PC-9 (cell line): ENCODE results near the gene NUDT5. TPM values are rescaled to one million over a fixed set of nuclear protein-coding genes. Genes with fewer than 3 reads are reported as not detected.

Source experiments
- BruUV-seq: library from RNA; stranded (reverse); fragments of 400-500 nt; replicated peaks from 2 replicates; lab custom pipeline; 2021; lab: Mats Ljungman, UMichigan
- CTCF ChIA-PET: fragments of 300-600 bp; sonication (Branson Sonifier 250); formaldehyde crosslinking; loops from one replicate; lab custom pipeline; 2022; ENCODE audit warnings: antibody characterized with exemption; lab: Charles Lee
- POLR2A ChIA-PET: fragments of 300-600 bp; sonication (Branson Sonifier 250); formaldehyde crosslinking; loops from one replicate; lab custom pipeline; 2022; ENCODE audit warnings: antibody characterized with exemption; ENCODE audit not compliant: unreplicated experiment; lab: Charles Lee
- DNase-seq, 2 experiments: peaks; one replicate each; pipeline versions ENCODE4 v3.0.0 to v3.0.0-alpha.2; 2015 to 2022; ENCODE audit warnings: mixed read lengths in 1 of 2
- H2AFZ ChIP-seq: fragments of 200-600 bp; sonication (generic); 2 replicates; pipeline ENCODE4 v1.8.1; 2017; ENCODE audit warnings: antibody characterized with exemption
- H3F3A ChIP-seq: fragments of 200-600 bp; sonication (generic); 2 replicates; pipeline ENCODE4 v1.8.1; 2017; ENCODE audit warnings: antibody characterized with exemption, mild to moderate bottlenecking, low read depth; ENCODE audit not compliant: insufficient read depth
- H3K27ac ChIP-seq: fragments of 200-600 bp; sonication (generic); 2 replicates; pipeline ENCODE4 v1.6.1; 2016; ENCODE audit warnings: mixed run types
- H3K27me3 ChIP-seq: fragments of 200-600 bp; sonication (generic); 2 replicates; pipeline ENCODE4 v1.6.1; 2016; ENCODE audit warnings: low read depth, mixed run types; ENCODE audit not compliant: insufficient read depth
- H3K36me3 ChIP-seq: fragments of 200-600 bp; sonication (generic); 2 replicates; pipeline ENCODE4 v1.6.1; 2016; ENCODE audit warnings: low read depth, mixed run types
- H3K4me1 ChIP-seq: fragments of 200-600 bp; sonication (generic); replicated peaks from 2 replicates; pipeline ENCODE4 v1.6.1; 2016; ENCODE audit warnings: mixed run types; ENCODE audit not compliant: insufficient read depth
- H3K4me2 ChIP-seq: fragments of 200-600 bp; sonication (generic); 2 replicates; pipeline ENCODE4 v1.6.1; 2017; ENCODE audit warnings: mixed run types
- H3K4me3 ChIP-seq: fragments of 200-600 bp; sonication (generic); 2 replicates; pipeline ENCODE4 v1.6.1; 2016; ENCODE audit warnings: mixed run types
- H3K79me2 ChIP-seq: fragments of 200-600 bp; sonication (generic); 2 replicates; pipeline ENCODE4 v1.6.1; 2017; ENCODE audit warnings: low read depth, mixed run types
- H3K9me2 ChIP-seq: fragments of 200-600 bp; sonication (generic); 2 replicates; pipeline ENCODE4 v1.8.1; 2017; ENCODE audit warnings: mild to moderate bottlenecking; ENCODE audit not compliant: insufficient read depth
- H3K9me3 ChIP-seq: fragments of 200-600 bp; sonication (generic); 2 replicates; pipeline ENCODE4 v1.8.1; 2016; ENCODE audit warnings: low read depth; ENCODE audit not compliant: insufficient read depth
- H4K20me1 ChIP-seq: fragments of 200-600 bp; sonication (generic); 2 replicates; pipeline ENCODE4 v1.8.1; 2017; ENCODE audit not compliant: insufficient read depth
- EZH2 ChIP-seq: fragments of 200-600 bp; sonication (generic); IDR thresholded peaks from 2 replicates; pipeline ENCODE4 v1.8.0; 2017; ENCODE audit warnings: antibody characterized with exemption, low read depth
- intact Hi-C: fragments of 100-400 bp; cut with micrococcal nuclease; formaldehyde crosslinking; loops from one replicate; pipeline ENCODE4 v1.10.0; 2022; ENCODE audit not compliant: unreplicated experiment
- total RNA-seq: library from RNA; stranded (reverse); gene quantifications from 2 replicates; pipeline ENCODE4 v1.2.3, GENCODE V29; 2021
- TF ChIP-seq, protein P1 (sequence below): fragments of 200-600 bp; sonication (generic); conservative IDR thresholded peaks from 2 replicates; pipeline ENCODE4 v1.6.1; 2017; ENCODE audit warnings: mixed run types, antibody characterized with exemption, mild to moderate bottlenecking, moderate library complexity

The NUDT5 gene
- total RNA-seq, 1 experiment from 2014 or later: 82.0 TPM

GRCh38 chr10:12205082-12205481, 9.4 kb upstream of the NUDT5 start:
- H3K9me2 ChIP-seq: no peaks in the 10 kb centered on the region
- peaks cover 22% of the 10 kb centered on the region for H3K79me2 ChIP-seq
- no peak overlapping the region for H2AFZ ChIP-seq
- no peaks in the 10 kb centered on the region for H3K4me1 ChIP-seq
- H3K4me2 ChIP-seq: no peak overlapping the region
- H4K20me1 ChIP-seq: peaks cover 16% of the 10 kb centered on the region
- ChIA-PET POLR2A (no interaction called here), CTCF (no interaction called here)
- no peak overlapping the region for H3K27ac ChIP-seq
- H3K36me3 ChIP-seq: no peaks in the 10 kb centered on the region
- BruUV-seq: no TSS peak
- H3K9me3 ChIP-seq: no peaks in the 10 kb centered on the region
- H3K4me3 ChIP-seq: no peak overlapping the region
- DNase-seq: no peak
- no peaks in the 10 kb centered on the region for H3F3A ChIP-seq
- intact Hi-C loops: no loop called here
- no peak for TF ChIP-seq EZH2
- TF ChIP-seq, protein P1, sequence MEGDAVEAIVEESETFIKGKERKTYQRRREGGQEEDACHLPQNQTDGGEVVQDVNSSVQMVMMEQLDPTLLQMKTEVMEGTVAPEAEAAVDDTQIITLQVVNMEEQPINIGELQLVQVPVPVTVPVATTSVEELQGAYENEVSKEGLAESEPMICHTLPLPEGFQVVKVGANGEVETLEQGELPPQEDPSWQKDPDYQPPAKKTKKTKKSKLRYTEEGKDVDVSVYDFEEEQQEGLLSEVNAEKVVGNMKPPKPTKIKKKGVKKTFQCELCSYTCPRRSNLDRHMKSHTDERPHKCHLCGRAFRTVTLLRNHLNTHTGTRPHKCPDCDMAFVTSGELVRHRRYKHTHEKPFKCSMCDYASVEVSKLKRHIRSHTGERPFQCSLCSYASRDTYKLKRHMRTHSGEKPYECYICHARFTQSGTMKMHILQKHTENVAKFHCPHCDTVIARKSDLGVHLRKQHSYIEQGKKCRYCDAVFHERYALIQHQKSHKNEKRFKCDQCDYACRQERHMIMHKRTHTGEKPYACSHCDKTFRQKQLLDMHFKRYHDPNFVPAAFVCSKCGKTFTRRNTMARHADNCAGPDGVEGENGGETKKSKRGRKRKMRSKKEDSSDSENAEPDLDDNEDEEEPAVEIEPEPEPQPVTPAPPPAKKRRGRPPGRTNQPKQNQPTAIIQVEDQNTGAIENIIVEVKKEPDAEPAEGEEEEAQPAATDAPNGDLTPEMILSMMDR: no peak
- no peaks in the 10 kb centered on the region for H3K27me3 ChIP-seq

DNA sequence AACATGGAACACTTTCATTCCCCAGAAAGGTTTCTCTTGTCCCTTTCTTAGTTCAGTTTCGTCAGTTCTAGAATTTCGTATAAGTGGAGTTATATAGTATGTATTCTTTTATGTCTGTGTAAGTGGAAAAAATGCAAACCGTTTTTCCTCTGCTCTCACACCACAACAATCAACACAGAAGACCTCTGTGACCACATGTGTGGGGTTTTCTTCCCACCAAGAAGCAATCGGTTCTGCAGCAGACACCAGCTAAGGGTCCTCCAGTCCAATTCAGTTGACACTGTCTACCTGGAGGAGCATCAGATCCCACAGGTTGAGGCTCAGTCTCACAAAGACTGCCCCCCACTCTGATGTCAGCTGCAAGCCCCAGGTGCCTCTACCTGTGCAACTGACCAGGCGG, 6.5 kb upstream of the NUDT5 start:
- Histone ChIP-seq H3K36me3 (no peaks in the 10 kb centered on the region; the same call in 1 of the 2 replicates), H3K9me3 (no peaks in the 10 kb centered on the region), H3K9me2 (no peaks in the 10 kb centered on the region), H3K4me1 (peaks cover 7% of the 10 kb centered on the region), H3K27me3 (no peaks in the 10 kb centered on the region), H3K27ac (no peak overlapping the region), H3K4me2 (no peak overlapping the region), H4K20me1 (peaks cover 18% of the 10 kb centered on the region), H3K4me3 (no peak overlapping the region), H3F3A (no peaks in the 10 kb centered on the region), H3K79me2 (peaks cover 45% of the 10 kb centered on the region), H2AFZ (no peak overlapping the region)
- DNase-seq: no peak
- TF ChIP-seq EZH2: no peak
- TF ChIP-seq, protein P1: no peak
- intact Hi-C loops: no loop called here
- ChIA-PET POLR2A (no interaction called here), CTCF (no interaction called here)
- BruUV-seq: no TSS peak

DNA sequence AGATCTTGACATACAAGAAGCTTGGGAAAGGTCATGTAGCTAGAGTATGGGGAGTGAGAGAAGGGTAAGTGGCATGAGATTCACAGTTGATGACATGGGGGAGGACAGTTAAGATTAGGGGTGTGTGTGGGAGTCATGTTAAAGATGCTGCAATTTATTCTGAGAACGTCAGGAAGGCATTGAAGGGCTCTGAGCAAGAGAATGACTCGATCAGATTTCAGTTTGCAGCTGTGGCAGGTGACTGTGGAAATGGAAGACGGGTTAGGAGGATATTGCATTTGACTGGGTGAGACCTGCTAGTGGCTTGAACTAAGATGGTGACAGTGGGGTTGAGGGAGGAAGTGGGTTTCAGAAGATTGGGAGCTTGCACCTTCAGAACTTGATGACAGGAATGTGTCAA, 5.9 kb upstream of the NUDT5 start:
- CTCF ChIA-PET: no interaction called here
- no peak overlapping the region for H3K4me3 ChIP-seq
- H2AFZ ChIP-seq: no peak overlapping the region
- H3F3A ChIP-seq: no peaks in the 10 kb centered on the region
- peaks cover 18% of the 10 kb centered on the region for H4K20me1 ChIP-seq
- intact Hi-C loops: no loop called here
- POLR2A ChIA-PET: no interaction called here
- no peaks in the 10 kb centered on the region for H3K9me2 ChIP-seq
- H3K27ac ChIP-seq: no peak overlapping the region
- DNase-seq: no peak
- TF ChIP-seq EZH2: no peak
- TF ChIP-seq, protein P1: no peak
- H3K9me3 ChIP-seq: no peaks in the 10 kb centered on the region
- H3K4me1 ChIP-seq: peaks cover 7% of the 10 kb centered on the region
- H3K79me2 ChIP-seq: peaks cover 52% of the 10 kb centered on the region
- H3K4me2 ChIP-seq: no peak overlapping the region
- no peaks in the 10 kb centered on the region for H3K27me3 ChIP-seq
- no peaks in the 10 kb centered on the region; the same call in 1 of the 2 replicates for H3K36me3 ChIP-seq
- no TSS peak for BruUV-seq
